Vagina (tissue), 2 donors: ENCODE measurements around the gene SLC28A3.
"Not testable (repeated sequence)": the region's sequence is repeated elsewhere in the genome, so short reads cannot be mapped to it uniquely, and the experiment has no call there.

ENCODE experiments used
- CTCF ChIP-seq, 3 experiments: fragments of 450-650 bp in 2 of 3; fragments of 200-600 bp in 1 of 3; sonication (generic) in 1 of 3; IDR thresholded peaks; one replicate each; pipeline ENCODE4 v1.5.1; 2017 to 2019; ENCODE audit warnings: antibody characterized with exemption in 3 of 3, mild to moderate bottlenecking in 2 of 3, moderate library complexity in 2 of 3
- POLR2A ChIP-seq, 2 donors: fragments of 450-650 bp; IDR thresholded peaks; one replicate each; pipeline ENCODE4 v1.6.1; 2017; ENCODE audit warnings: antibody characterized with exemption in 2 of 2, mild to moderate bottlenecking in 2 of 2, moderate library complexity in 2 of 2
- POLR2AphosphoS5 ChIP-seq, 2 donors: sonication (generic); formaldehyde crosslinking; IDR thresholded peaks; one replicate each; pipeline ENCODE4 v1.9.0; 2017; ENCODE audit warnings: antibody characterized with exemption in 2 of 2, mild to moderate bottlenecking in 2 of 2, low read depth in 1 of 2; ENCODE audit not compliant: insufficient read depth in 1 of 2

GRCh38 chr9:84390254-84390653 is 49.7 kb upstream of the SLC28A3 start:
- TF ChIP-seq POLR2A (IDR thresholded peaks at IDR 0.05); POLR2AphosphoS5 (IDR thresholded peaks at IDR 0.05; ENCODE audit: insufficient read depth in 1 of 2, low read depth in 1 of 2); CTCF (IDR thresholded peaks at IDR 0.05): not testable (repeated sequence)
